Right cardiac atrium (tissue), 5 donors: ENCODE measurements around the gene CFTR. TPM values are rescaled to one million over a fixed set of nuclear protein-coding genes. Genes with fewer than 3 reads are reported as not detected.
"Not testable (repeated sequence)": the region's sequence is repeated elsewhere in the genome, so short reads cannot be mapped to it uniquely, and the experiment has no call there.

ENCODE experiments used
- ATAC-seq, 2 donors: fragments of 200-7000 bp; cut with Tn5 transposase; one replicate each; pipeline versions ENCODE4 v1.8.0 to v1.9.1; 2020; ENCODE audit warnings: moderate library complexity in 2 of 2, mild to moderate bottlenecking in 1 of 2
- DNase-seq, 3 donors: peaks; one replicate each; pipeline ENCODE4 v3.0.0-alpha.2; 2020
- H3K27ac ChIP-seq: one replicate; pipeline ENCODE4 v1.5.1; 2013; ENCODE audit warnings: mild to moderate bottlenecking, low read length, control low read depth, moderate library complexity
- H3K27me3 ChIP-seq: one replicate; pipeline ENCODE4 v1.6.1; 2013; ENCODE audit not compliant: control insufficient read depth, insufficient read depth
- H3K4me1 ChIP-seq: one replicate; pipeline ENCODE4 v1.6.1; 2013; ENCODE audit warnings: low read length; ENCODE audit not compliant: control insufficient read depth, insufficient read depth
- H3K4me3 ChIP-seq: one replicate; pipeline ENCODE4 v1.5.1; 2013; ENCODE audit warnings: low read length, control low read depth
- H3K9me3 ChIP-seq: one replicate; pipeline ENCODE4 v1.6.1; 2013; ENCODE audit warnings: low read length; ENCODE audit not compliant: control insufficient read depth
- WGBS: extraction: QIAGEN DNeasy Blood & Tissue Kit; methylation state at CpG from one replicate; pipeline ENCODE4 v1.1.7; 2013; 5-methylcytosine and 5-hydroxymethylcytosine counted together
- intact Hi-C, 4 donors: fragments of 100-400 bp; cut with DNase I; formaldehyde crosslinking; loops; one replicate each; pipeline versions ENCODE4 v1.11.0 to v1.14.0; 2022 to 2023
- long read RNA-seq, 4 donors: library from polyadenylated mRNA; unstranded; transcript quantifications; one replicate each; pipeline ENCODE4 v2.0.0, GENCODE V29; 2020 to 2021
- polyA plus RNA-seq: library from polyadenylated mRNA; stranded (reverse); fragments of 200-250 nt; gene quantifications from one replicate; pipeline ENCODE4 v1.2.3, GENCODE V29; 2013
- total RNA-seq, 4 donors: library from RNA; stranded (reverse); fragmentation: NEBNext Ultra II Directional; extraction: Animal tissue kit (Norgen Biotek cat#: 25700); gene quantifications; one replicate each; pipeline ENCODE4 v1.2.1, GENCODE V29; 2021
- donor health status: healthy with polysubstance abuse.
- donor health status: DM: no; HTN: yes; CAD: no.
- donor health status: DM: no; HTN: no; CAD: no.
- donor health status: DM: no; HTN: yes; CAD: no; lungs with severe emphysema.
- donor health status: DM: yes; HTN: yes; CAD: no.

Gene CFTR
- under 1 TPM in 2 of 4 donors, not detected in 2; 0.15 to 0.28 TPM for total RNA-seq
- not detected for polyA plus RNA-seq
- long read RNA-seq, donor 1 = 0 reads
- long read RNA-seq, donor 2 = 0 reads
- long read RNA-seq, donor 3 = 0 reads
- long read RNA-seq, donor 4 = 0 reads

- peak; percentile 46 to 52 for ATAC-seq
- intact Hi-C loops = no loop called here
- Histone ChIP-seq H3K27ac (no peak within 1 kb of the TSS), H3K4me3 (peak within 1 kb of the TSS; percentile 33), H3K9me3 (no peaks in the 10 kb centered on the region), H3K27me3 (no peaks in the 10 kb centered on the region), H3K4me1 (no peaks in the 10 kb centered on the region)
- peak; percentile 20 to 58 (median 43) for DNase-seq
- WGBS = 6% methylated on average over 45 of the region's 45 CpGs
These were observed at the start of gene CFTR for GRCh38 chr7:117479225-117480054. TSS of gene CFTR (plus strand) at chr7:117480025. CDS start at chr7:117480095, 70 bp downstream.

- ATAC-seq = no peak
These were observed 44.3 kb upstream of the CFTR start for GRCh38 chr7:117435475-117436043.

GRCh38 chr7:117444646-117445045, 35.2 kb upstream of the CFTR start:
- H3K9me3 ChIP-seq = peaks cover 1% of the 10 kb centered on the region
- no peak for ATAC-seq
- intact Hi-C loops = no loop called here

More at GRCh38 chr7:117435475-117436043, 44.3 kb upstream of the CFTR start:
- H3K27ac ChIP-seq = no peak overlapping the region
- H3K4me3 ChIP-seq = no peak overlapping the region
- WGBS = 67% methylated on average over 2 of the region's 2 CpGs
- no peak for DNase-seq
- H3K4me1 ChIP-seq = no peaks in the 10 kb centered on the region
- intact Hi-C loops = no loop called here
- no peaks in the 10 kb centered on the region for H3K9me3 ChIP-seq
- no peaks in the 10 kb centered on the region for H3K27me3 ChIP-seq

DNA sequence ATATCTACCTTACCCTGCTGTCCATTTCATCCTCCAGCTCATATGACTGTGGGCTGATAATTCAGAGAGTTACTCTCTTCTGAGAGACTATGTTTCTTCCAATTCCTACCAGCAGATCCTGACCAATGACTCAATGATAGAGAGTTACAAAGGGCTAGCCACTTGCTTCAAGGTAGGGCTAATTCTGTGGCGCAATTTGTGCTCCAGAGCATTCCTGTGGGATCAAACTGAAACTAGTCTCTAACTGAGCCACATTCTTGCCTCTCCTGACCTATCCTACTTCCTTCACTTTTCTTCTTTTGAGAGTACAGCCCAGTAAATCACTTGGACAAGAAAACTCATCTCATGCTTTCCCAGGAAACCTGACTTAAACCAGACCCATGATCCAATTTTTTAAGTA, 34.6 kb upstream of the CFTR start:
- H3K27ac ChIP-seq = no peak overlapping the region
- peaks cover 1% of the 10 kb centered on the region for H3K9me3 ChIP-seq
- H3K4me1 ChIP-seq = no peaks in the 10 kb centered on the region
- 81% methylated on average over 1 of the region's 1 CpG for WGBS
- ATAC-seq (no peak), DNase-seq (no peak)
- no peak overlapping the region for H3K4me3 ChIP-seq
- no peaks in the 10 kb centered on the region for H3K27me3 ChIP-seq
- intact Hi-C loops = no loop called here

More at GRCh38 chr7:117444646-117445045, 35.2 kb upstream of the CFTR start:
- no peak for DNase-seq
- no peaks in the 10 kb centered on the region for H3K27me3 ChIP-seq
- WGBS = 60% methylated on average over 1 of the region's 1 CpG
- no peaks in the 10 kb centered on the region for H3K4me1 ChIP-seq
- H3K27ac ChIP-seq = no peak overlapping the region
- no peak overlapping the region for H3K4me3 ChIP-seq

DNA sequence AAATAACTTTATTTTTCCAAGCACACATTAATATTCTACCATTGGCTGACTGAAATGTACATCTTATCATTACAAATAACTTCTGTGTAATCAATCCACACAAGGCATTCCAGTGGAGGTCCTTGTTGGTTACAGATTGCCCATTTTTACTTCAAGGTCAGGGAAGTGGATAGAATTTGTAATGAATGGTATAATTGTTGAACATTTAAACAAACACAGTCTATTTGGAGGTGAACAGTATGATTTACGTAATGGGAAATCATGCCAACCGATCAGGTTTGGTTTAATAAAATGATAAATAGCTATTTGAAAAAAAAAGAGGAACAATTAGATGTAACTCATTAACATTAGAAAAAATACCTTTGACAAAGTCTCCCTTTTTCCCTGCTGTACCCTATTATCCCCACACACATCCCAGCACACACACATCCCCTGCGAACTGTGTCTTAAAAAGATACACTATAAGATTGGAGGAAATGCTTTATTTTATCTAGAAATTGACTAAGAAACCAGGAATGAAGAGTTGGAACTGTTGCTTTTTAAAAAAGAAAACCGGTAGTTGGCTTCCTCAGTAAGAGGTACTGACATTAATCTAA, 33.5 kb upstream of the CFTR start:
- ATAC-seq = no peak
- Histone ChIP-seq H3K27me3 (no peaks in the 10 kb centered on the region), H3K9me3 (peaks cover 1% of the 10 kb centered on the region), H3K27ac (no peak overlapping the region), H3K4me1 (no peaks in the 10 kb centered on the region), H3K4me3 (no peak overlapping the region)
- intact Hi-C loops = no loop called here
- no peak for DNase-seq
- WGBS = 73% methylated on average over 4 of the region's 4 CpGs

DNA sequence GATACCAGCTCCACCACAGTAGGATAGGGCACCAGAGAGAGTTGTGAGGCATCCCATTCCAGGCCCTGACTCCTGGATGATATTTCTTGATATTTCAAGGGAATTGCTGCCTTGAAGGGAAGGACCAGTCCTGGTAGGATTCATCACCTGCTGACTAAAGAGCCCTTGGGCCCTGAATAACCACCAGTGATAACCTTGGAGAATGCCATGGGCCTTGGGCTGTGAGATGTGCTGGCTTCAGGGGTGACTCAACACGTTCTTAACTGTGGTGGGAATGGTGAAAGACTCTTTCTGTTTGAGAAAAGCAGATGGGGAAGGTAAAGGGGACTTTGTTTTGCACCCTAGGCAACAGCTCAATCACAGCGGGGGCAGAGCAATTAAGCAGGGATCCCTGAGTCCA, 31.2 kb upstream of the CFTR start:
- DNase-seq = no peak
- peaks cover 1% of the 10 kb centered on the region for H3K9me3 ChIP-seq
- no peak for ATAC-seq
- H3K27me3 ChIP-seq = no peaks in the 10 kb centered on the region
- H3K4me1 ChIP-seq = no peaks in the 10 kb centered on the region
- no peak overlapping the region for H3K4me3 ChIP-seq
- H3K27ac ChIP-seq = no peak overlapping the region
- intact Hi-C loops = no loop called here
- 62% methylated on average over 2 of the region's 2 CpGs for WGBS

- H3K9me3 ChIP-seq = no peaks in the 10 kb centered on the region
- intact Hi-C loops = loop anchor here in 3 of 4 donors (5.0 to 10.0 kb wide), 2 partner anchors 256 to 258 kb away; no protein-coding TSS in a partner anchor
- WGBS = 33% methylated on average over 3 of the region's 3 CpGs
- H3K27ac ChIP-seq = no peak overlapping the region
- no peak overlapping the region for H3K4me3 ChIP-seq
- no peak for ATAC-seq
- no peaks in the 10 kb centered on the region for H3K27me3 ChIP-seq
- DNase-seq = no peak
- no peaks in the 10 kb centered on the region for H3K4me1 ChIP-seq
These were observed 20.7 kb upstream of the CFTR start for GRCh38 chr7:117458977-117459583.

DNA sequence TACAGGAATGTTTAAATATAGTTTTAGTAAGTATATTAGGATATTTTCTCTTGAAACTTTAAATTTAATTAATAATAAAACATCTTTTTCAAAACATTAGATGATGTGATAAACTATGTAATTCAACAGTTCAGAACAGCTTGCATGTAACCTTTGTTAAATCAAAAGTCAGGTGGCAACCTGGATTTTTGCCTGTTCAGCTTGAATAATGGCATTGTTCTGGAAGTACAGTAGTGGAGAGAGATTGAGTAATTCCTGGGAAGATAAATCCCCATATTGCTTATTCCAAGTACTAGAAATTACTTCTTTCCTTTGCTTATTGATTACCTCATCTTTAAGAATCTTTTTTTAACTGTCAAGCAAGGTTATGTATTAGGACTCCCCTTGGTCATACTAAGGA, 20.1 kb upstream of the CFTR start:
- intact Hi-C loops = loop anchor here (5.0 to 10.0 kb wide), 2 partner anchors 255 to 258 kb away; no protein-coding TSS in a partner anchor
- no peak for ATAC-seq

GRCh38 chr7:117460815-117461214, 19.0 kb upstream of the CFTR start:
- DNase-seq, H3K4me1 ChIP-seq, H3K27ac ChIP-seq, H3K4me3 ChIP-seq, ATAC-seq, H3K27me3 ChIP-seq, H3K9me3 ChIP-seq: not testable (repeated sequence)
- intact Hi-C loops = loop anchor here in 1 of 4 donors (5.0 kb wide), 1 partner anchor 256 kb away; no protein-coding TSS in a partner anchor
- WGBS = 93% methylated on average over 3 of the region's 4 CpGs

More for the DNA sequence above, 20.1 kb upstream of the CFTR start:
- no peaks in the 10 kb centered on the region for H3K4me1 ChIP-seq
- H3K27ac ChIP-seq = no peak overlapping the region
- no peaks in the 10 kb centered on the region for H3K27me3 ChIP-seq
- H3K4me3 ChIP-seq = no peak overlapping the region
- H3K9me3 ChIP-seq = no peaks in the 10 kb centered on the region
- DNase-seq = no peak

GRCh38 chr7:117468174-117468573, 11.7 kb upstream of the CFTR start:
- no peaks in the 10 kb centered on the region for H3K9me3 ChIP-seq
- 87% methylated on average over 2 of the region's 2 CpGs for WGBS

More at GRCh38 chr7:117468174-117468573, 11.7 kb upstream of the CFTR start:
- no peak overlapping the region for H3K27ac ChIP-seq
- no peaks in the 10 kb centered on the region for H3K4me1 ChIP-seq
- H3K4me3 ChIP-seq = no peak overlapping the region
- DNase-seq (no peak), ATAC-seq (no peak)
- intact Hi-C loops = no loop called here
- no peaks in the 10 kb centered on the region for H3K27me3 ChIP-seq
